Activated CD8-positive, alpha-beta T cell treated with anti-CD3 and anti-CD28 coated beads for 36 hours (primary cell): ENCODE results near the gene HOXB1. TPM values are rescaled to one million over a fixed set of nuclear protein-coding genes. Genes with fewer than 3 reads are reported as not detected.
"Not testable (repeated sequence)": the region's sequence is repeated elsewhere in the genome, so short reads cannot be mapped to it uniquely, and the experiment has no call there.

ENCODE experiments used
- ATAC-seq: fragments of 200-7000 bp; cut with Tn5 transposase; one replicate; pipeline ENCODE4 v1.10.0; 2021; ENCODE audit warnings: mild to moderate bottlenecking, moderate library complexity
- CTCF ChIA-PET: fragments of 350-600 bp; sonication (Branson Sonifier 250); formaldehyde crosslinking; loops from one replicate; lab custom pipeline; 2021; ENCODE audit warnings: antibody characterized with exemption; lab: Charles Lee
- POLR2A ChIA-PET: fragments of 350-600 bp; sonication (Branson Sonifier 250); formaldehyde crosslinking; loops from one replicate; lab custom pipeline; 2021; ENCODE audit warnings: antibody characterized with exemption; lab: Charles Lee
- DNase-seq: peaks from one replicate; pipeline ENCODE4 v3.0.0-alpha.2; 2020
- H3K27ac Mint-ChIP-seq: one replicate; pipeline ENCODE4 v1.8.0; 2021; ENCODE audit warnings: mild to moderate bottlenecking, mixed read lengths
- H3K27me3 Mint-ChIP-seq: one replicate; pipeline ENCODE4 v1.8.0; 2021; ENCODE audit warnings: mixed read lengths
- H3K36me3 Mint-ChIP-seq: one replicate; pipeline ENCODE4 v1.8.0; 2021; ENCODE audit warnings: low read depth, mixed read lengths
- H3K4me1 Mint-ChIP-seq: one replicate; pipeline ENCODE4 v1.8.0; 2021; ENCODE audit warnings: low read depth, mixed read lengths
- H3K4me3 Mint-ChIP-seq: one replicate; pipeline ENCODE4 v1.8.0; 2021; ENCODE audit warnings: mild to moderate bottlenecking, moderate library complexity, mixed read lengths
- H3K9me3 Mint-ChIP-seq: one replicate; pipeline ENCODE4 v1.8.0; 2021; ENCODE audit warnings: mixed read lengths
- CTCF ChIP-seq: fragments of 200-600 bp; IDR thresholded peaks from one replicate; pipeline ENCODE4 v1.8.0; 2022; ENCODE audit warnings: antibody characterized with exemption, mild to moderate bottlenecking
- intact Hi-C: fragments of 100-400 bp; cut with micrococcal nuclease; formaldehyde crosslinking; loops from one replicate; pipeline ENCODE4 v1.10.0; 2022
- total RNA-seq, 2 experiments: library from RNA; stranded (reverse); gene quantifications; one replicate each; pipeline ENCODE4 v1.2.3, GENCODE V29; 2021

Gene HOXB1
- total RNA-seq, 2 experiments from 2014 or later = not detected

GRCh38 chr17:48483004-48483403 is 47.8 kb downstream of the HOXB1 start:
- Mint-ChIP-seq H3K27ac (no peak overlapping the region), H3K4me1 (peaks cover 28% of the 10 kb centered on the region), H3K27me3 (peaks cover 7% of the 10 kb centered on the region), H3K36me3 (no peaks in the 10 kb centered on the region), H3K9me3 (no peaks in the 10 kb centered on the region), H3K4me3 (no peak overlapping the region)
- ATAC-seq (no peak), DNase-seq (no peak)
- intact Hi-C loops = no loop called here
- ChIA-PET POLR2A (interaction anchor here (0.5 kb wide), 1 partner anchor 118 kb away, joined by 3 read pairs; no protein-coding TSS in a partner anchor), CTCF (interaction anchor here (0.6 to 2.9 kb wide), 4 partner anchors 8 to 131 kb away, joined by 3 to 9 read pairs (median 4); no protein-coding TSS in a partner anchor)
- no peak for TF ChIP-seq CTCF

GRCh38 chr17:48482301-48482700 is 48.5 kb downstream of the HOXB1 start:
- POLR2A ChIA-PET = interaction anchor here (0.5 to 1.5 kb wide), 2 partner anchors 13 to 119 kb away, joined by 3 read pairs; no protein-coding TSS in a partner anchor
- H3K36me3 Mint-ChIP-seq, ATAC-seq, H3K9me3 Mint-ChIP-seq, H3K4me3 Mint-ChIP-seq, DNase-seq, H3K27me3 Mint-ChIP-seq, H3K27ac Mint-ChIP-seq, intact Hi-C loops: not testable (repeated sequence)
- peaks cover 30% of the 10 kb centered on the region for H3K4me1 Mint-ChIP-seq
- CTCF ChIA-PET = interaction anchor here (2.9 kb wide), 1 partner anchor 130 kb away, joined by 9 read pairs; no protein-coding TSS in a partner anchor

- intact Hi-C loops = no loop called here
- peaks cover 25% of the 10 kb centered on the region for H3K4me1 Mint-ChIP-seq
- no peaks in the 10 kb centered on the region for H3K9me3 Mint-ChIP-seq
- H3K27me3 Mint-ChIP-seq = peaks cover 1% of the 10 kb centered on the region
- ChIA-PET POLR2A (no interaction called here), CTCF (no interaction called here)
- ATAC-seq (no peak), DNase-seq (no peak)
- no peak overlapping the region for H3K4me3 Mint-ChIP-seq
- H3K36me3 Mint-ChIP-seq = no peaks in the 10 kb centered on the region
- peak overlapping the region; percentile 40 for H3K27ac Mint-ChIP-seq
- no peak for TF ChIP-seq CTCF
Observed at GRCh38 chr17:48479014-48479402, 51.8 kb downstream of the HOXB1 start.

Other genes with a start within 250 kb of the HOXB1 start
- 10 to 100 TPM; 73.9 to 81.3 TPM for gene SKAP1, start 100.8 kb downstream of the HOXB1 start, total RNA-seq
- gene HOXB2, start 14.1 kb upstream of the HOXB1 start, total RNA-seq = 10 to 100 TPM; 12.6 to 13.0 TPM
- gene HOXB4, start 47.3 kb upstream of the HOXB1 start, total RNA-seq = 1 to 10 TPM; 1.7 to 2.0 TPM
- 1 to 10 TPM; 1.4 to 2.0 TPM for gene HOXB3, start 59.2 kb upstream of the HOXB1 start, total RNA-seq
- gene HOXB5, start 62.8 kb upstream of the HOXB1 start, total RNA-seq = not detected
- not detected for gene HOXB6, start 74.0 kb upstream of the HOXB1 start, total RNA-seq
- gene HOXB7, start 80.0 kb upstream of the HOXB1 start, total RNA-seq = 1 to 10 TPM in 1 of 2 experiments, under 1 TPM in 1; 0.50 to 1.0 TPM
- not detected for gene HOXB8, start 84.3 kb upstream of the HOXB1 start, total RNA-seq
- 1 to 10 TPM; 6.9 to 7.0 TPM for gene HOXB9, start 95.3 kb upstream of the HOXB1 start, total RNA-seq
- gene PRAC1, start 191.5 kb upstream of the HOXB1 start, total RNA-seq = not detected
- not detected for gene PRAC2, start 192.2 kb upstream of the HOXB1 start, total RNA-seq
- not detected for gene HOXB13, start 197.7 kb upstream of the HOXB1 start, total RNA-seq